Keratinocyte (primary cell): ENCODE results near the gene HIGD2A. TPM values are rescaled to one million over a fixed set of nuclear protein-coding genes. Genes with fewer than 3 reads are reported as not detected.

ENCODE experiments used
- DNase-seq: peaks from one replicate; pipeline ENCODE4 v3.0.0-alpha.2; 2011; ENCODE audit warnings: low read depth, missing footprints, low spot score
- FAIRE-seq: peaks from 2 replicates; lab custom pipeline; 2011; peaks lifted over from hg19 to GRCh38; lab: Jason Lieb, UNC
- H2AFZ ChIP-seq: 2 replicates; pipeline ENCODE4 v1.6.0; 2012; ENCODE audit warnings: low read length, control low read depth, inconsistent platforms; ENCODE audit not compliant: control insufficient read depth
- H3K27ac ChIP-seq: 2 replicates; pipeline ENCODE4 v1.5.1; 2011; ENCODE audit warnings: low read length; ENCODE audit not compliant: control insufficient read depth, insufficient read depth
- H3K27me3 ChIP-seq: 3 replicates; pipeline ENCODE4 v1.6.0; 2011; ENCODE audit warnings: low read length; ENCODE audit not compliant: control insufficient read depth, insufficient read depth; ENCODE audit errors: extremely low read depth
- H3K36me3 ChIP-seq, 2 experiments: 2 replicates in 1 of 2; 3 replicates in 1 of 2; pipeline ENCODE4 v1.5.1; 2011; ENCODE audit warnings: low read length in 2 of 2, mild to moderate bottlenecking in 1 of 2; ENCODE audit not compliant: control insufficient read depth in 2 of 2, insufficient read depth in 2 of 2; ENCODE audit errors: extremely low read depth in 1 of 2
- H3K4me1 ChIP-seq: 3 replicates; pipeline ENCODE4 v1.5.1; 2011; ENCODE audit warnings: low read length; ENCODE audit not compliant: control insufficient read depth, insufficient read depth; ENCODE audit errors: extremely low read depth
- H3K4me2 ChIP-seq: 3 replicates; pipeline ENCODE4 v1.6.0; 2011; ENCODE audit warnings: low read depth, low read length; ENCODE audit not compliant: control insufficient read depth, insufficient read depth; ENCODE audit errors: extremely low read depth
- H3K4me3 ChIP-seq, 3 experiments: fragments of 200-600 bp in 1 of 3; sonication (generic) in 1 of 3; 2 replicates in 2 of 3; 3 replicates in 1 of 3; pipeline ENCODE4 v1.5.1; 2011 to 2016; ENCODE audit warnings: low read length in 3 of 3, mild to moderate bottlenecking in 3 of 3, control low read depth in 2 of 3, inconsistent platforms in 1 of 3, low read depth in 1 of 3, mixed read lengths in 1 of 3, mixed run types in 1 of 3, moderate library complexity in 1 of 3; ENCODE audit not compliant: control insufficient read depth in 2 of 3, insufficient read depth in 2 of 3; ENCODE audit errors: extremely low read depth in 1 of 3
- H3K79me2 ChIP-seq: 2 replicates; pipeline ENCODE4 v1.6.0; 2012; ENCODE audit warnings: low read length; ENCODE audit not compliant: control insufficient read depth, insufficient read depth
- H3K9ac ChIP-seq: 3 replicates; pipeline ENCODE4 v1.6.0; 2011; ENCODE audit warnings: low read length; ENCODE audit not compliant: control insufficient read depth, insufficient read depth; ENCODE audit errors: extremely low read depth
- H3K9me1 ChIP-seq: 3 replicates; pipeline ENCODE4 v1.6.0; 2011; ENCODE audit warnings: low read length; ENCODE audit not compliant: control insufficient read depth, insufficient read depth; ENCODE audit errors: extremely low read depth
- H3K9me3 ChIP-seq: 2 replicates; pipeline ENCODE4 v1.5.1; 2012; ENCODE audit warnings: low read depth, low read length; ENCODE audit not compliant: control insufficient read depth
- H4K20me1 ChIP-seq: 3 replicates; pipeline ENCODE4 v1.6.0; 2011; ENCODE audit warnings: low read length; ENCODE audit not compliant: control insufficient read depth, insufficient read depth; ENCODE audit errors: extremely low read depth
- EZH2 ChIP-seq: IDR thresholded peaks from one replicate; pipeline ENCODE4 v1.6.1; 2012; ENCODE audit warnings: inconsistent platforms, mild to moderate bottlenecking, low read length, moderate library complexity
- dilution Hi-C: fragments of 300-500 bp; cut with MboI; formaldehyde crosslinking; loops from one replicate; pipeline ENCODE4 v1.7.0; 2020; ENCODE audit warnings: low sequenced_read_pairs; ENCODE audit not compliant: extremely low pct_ligation_motif_present
- polyA plus RNA-seq, 5 experiments: library from polyadenylated mRNA; depleted of rRNA in 3 of 5; stranded (reverse) in 3 of 5; stranded (forward) in 1 of 5; unstranded in 1 of 5; fragments of >200 nt; gene quantifications; 1 replicate in 1 of 5; 2 replicates in 3 of 5; 3 replicates in 1 of 5; pipeline versions ENCODE4 v1.2.1 to v1.2.3, GENCODE V29; 2011 to 2012; ENCODE audit warnings: missing spikeins in 2 of 5, low read depth in 1 of 5, low replicate concordance in 1 of 5
- TF ChIP-seq, protein P1 (sequence below), 3 experiments: IDR thresholded peaks in 1 of 3; conservative IDR thresholded peaks in 1 of 3; optimal IDR thresholded peaks in 1 of 3; 2 replicates in 2 of 3; 3 replicates in 1 of 3; pipeline versions ENCODE3 to v1.5.1; 2011; ENCODE audit warnings: low read length in 3 of 3, mild to moderate bottlenecking in 3 of 3, moderate library complexity in 2 of 3, control low read depth in 1 of 3, inconsistent platforms in 1 of 3; ENCODE audit not compliant: insufficient read depth in 2 of 3; ENCODE audit errors: extremely low read depth in 1 of 3

HIGD2A gene
- polyA plus RNA-seq, 1 donor (not counting 4 experiments of a cell fraction or from before 2014, with no cell fraction given), result 74.6 TPM

DNA sequence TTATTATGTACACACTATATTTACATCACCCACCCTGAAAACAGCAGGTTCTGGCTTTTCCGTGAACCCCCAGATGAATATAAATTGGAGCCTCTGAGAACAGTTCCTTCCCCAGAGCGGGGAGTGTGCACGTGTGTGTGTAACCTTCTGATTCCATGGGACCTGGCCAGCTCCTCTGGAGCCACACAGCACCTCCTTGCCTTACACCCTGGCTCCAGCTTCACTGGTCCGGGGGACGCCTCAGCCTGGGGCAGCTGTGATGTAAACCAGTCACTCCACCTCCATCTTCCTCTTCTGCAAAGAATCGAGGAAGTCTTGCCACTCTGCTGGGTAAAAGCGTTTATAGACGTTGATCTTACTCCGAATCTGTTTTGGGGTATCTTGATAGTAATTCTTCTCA is 4.6 kb upstream of the HIGD2A start:
- DNase-seq (no peak), FAIRE-seq (no peak)
- Histone ChIP-seq H3K27me3 (no peaks in the 10 kb centered on the region), H3K79me2 (peaks cover 35% of the 10 kb centered on the region), H3K4me1 (peaks cover 13% of the 10 kb centered on the region), H3K36me3 (peaks cover 41 to 54% of the 10 kb centered on the region in 2 experiments), H3K9ac (no peak overlapping the region), H2AFZ (no peak overlapping the region), H3K4me2 (no peak overlapping the region), H3K4me3 (no peak overlapping the region), H3K9me1 (no peaks in the 10 kb centered on the region), H4K20me1 (peaks cover 6% of the 10 kb centered on the region), H3K9me3 (no peaks in the 10 kb centered on the region), H3K27ac (no peak overlapping the region)
- TF ChIP-seq, protein P1, sequence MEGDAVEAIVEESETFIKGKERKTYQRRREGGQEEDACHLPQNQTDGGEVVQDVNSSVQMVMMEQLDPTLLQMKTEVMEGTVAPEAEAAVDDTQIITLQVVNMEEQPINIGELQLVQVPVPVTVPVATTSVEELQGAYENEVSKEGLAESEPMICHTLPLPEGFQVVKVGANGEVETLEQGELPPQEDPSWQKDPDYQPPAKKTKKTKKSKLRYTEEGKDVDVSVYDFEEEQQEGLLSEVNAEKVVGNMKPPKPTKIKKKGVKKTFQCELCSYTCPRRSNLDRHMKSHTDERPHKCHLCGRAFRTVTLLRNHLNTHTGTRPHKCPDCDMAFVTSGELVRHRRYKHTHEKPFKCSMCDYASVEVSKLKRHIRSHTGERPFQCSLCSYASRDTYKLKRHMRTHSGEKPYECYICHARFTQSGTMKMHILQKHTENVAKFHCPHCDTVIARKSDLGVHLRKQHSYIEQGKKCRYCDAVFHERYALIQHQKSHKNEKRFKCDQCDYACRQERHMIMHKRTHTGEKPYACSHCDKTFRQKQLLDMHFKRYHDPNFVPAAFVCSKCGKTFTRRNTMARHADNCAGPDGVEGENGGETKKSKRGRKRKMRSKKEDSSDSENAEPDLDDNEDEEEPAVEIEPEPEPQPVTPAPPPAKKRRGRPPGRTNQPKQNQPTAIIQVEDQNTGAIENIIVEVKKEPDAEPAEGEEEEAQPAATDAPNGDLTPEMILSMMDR (optimal IDR thresholded peaks at IDR 0.05 in 1 of 3, IDR thresholded peaks at IDR 0.05 in 1 of 3, conservative IDR thresholded peaks at IDR 0.05 in 1 of 3; ENCODE audit: extremely low read depth in 1 of 3, insufficient read depth in 2 of 3, low read length in 3 of 3), result no peak
- no peak for TF ChIP-seq EZH2
- dilution Hi-C loops, result no loop called here

DNA sequence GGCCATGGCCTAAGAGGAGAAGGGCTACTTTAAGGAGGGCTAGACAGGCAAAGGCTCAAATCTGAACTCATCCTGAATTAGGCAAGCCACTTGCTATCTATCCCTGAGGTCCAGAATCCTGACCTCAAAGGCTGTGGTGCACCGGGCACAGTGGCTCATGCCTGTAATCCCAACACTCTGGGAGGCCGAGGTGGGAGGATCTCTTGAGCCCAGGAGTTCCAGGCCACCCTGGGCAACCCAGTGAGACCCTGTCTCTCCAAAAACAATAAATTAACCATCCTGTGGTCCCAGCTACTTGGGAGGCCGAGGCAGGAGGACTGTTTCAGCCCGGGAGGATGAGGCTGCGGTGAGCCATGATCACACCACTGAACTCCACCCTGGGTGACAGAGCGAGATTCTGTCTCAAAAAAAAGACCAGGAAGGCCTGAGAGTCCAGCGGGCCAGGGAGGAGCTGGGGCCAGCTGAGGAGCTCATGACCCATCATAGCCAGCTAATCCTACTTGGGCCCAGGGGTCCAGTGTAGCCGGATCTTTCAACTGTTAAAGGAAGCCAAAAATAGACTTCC is 4.1 kb upstream of the HIGD2A start:
- no peaks in the 10 kb centered on the region for H3K9me3 ChIP-seq
- H4K20me1 ChIP-seq, result peaks cover 6% of the 10 kb centered on the region
- peaks cover 41 to 54% of the 10 kb centered on the region in 2 experiments for H3K36me3 ChIP-seq
- H3K9ac ChIP-seq, result no peak overlapping the region
- no peaks in the 10 kb centered on the region for H3K27me3 ChIP-seq
- H2AFZ ChIP-seq, result no peak overlapping the region
- FAIRE-seq (no peak), DNase-seq (no peak)
- no peaks in the 10 kb centered on the region for H3K9me1 ChIP-seq
- TF ChIP-seq, protein P1 (optimal IDR thresholded peaks at IDR 0.05 in 1 of 3, IDR thresholded peaks at IDR 0.05 in 1 of 3, conservative IDR thresholded peaks at IDR 0.05 in 1 of 3; ENCODE audit: extremely low read depth in 1 of 3, insufficient read depth in 2 of 3, low read length in 3 of 3), result no peak
- no peak for TF ChIP-seq EZH2
- no peak overlapping the region for H3K27ac ChIP-seq
- H3K4me1 ChIP-seq, result peaks cover 15% of the 10 kb centered on the region
- no peak overlapping the region for H3K4me2 ChIP-seq
- H3K79me2 ChIP-seq, result peaks cover 35% of the 10 kb centered on the region
- no peak overlapping the region for H3K4me3 ChIP-seq
- dilution Hi-C loops, result no loop called here
